SU-DHL-6 (cell line): ENCODE results near the gene ATP13A2.

Experiments
- EZH2phosphoT487 ChIP-seq: fragments of 200-600 bp; sonication (generic), shearing (Covaris generic); conservative IDR thresholded peaks from 2 replicates; pipeline ENCODE4 v1.6.1; 2018; ENCODE audit warnings: mild to moderate bottlenecking, antibody characterized with exemption, low read length, moderate library complexity, mixed read lengths
- TF ChIP-seq, protein P1 (sequence below): fragments of 200-600 bp; sonication (generic); IDR thresholded peaks from one replicate; pipeline ENCODE4 v1.5.1; 2017; ENCODE audit warnings: antibody characterized with exemption, mild to moderate bottlenecking, low read length, moderate library complexity; ENCODE audit not compliant: insufficient read depth, poor library complexity, severe bottlenecking

DNA sequence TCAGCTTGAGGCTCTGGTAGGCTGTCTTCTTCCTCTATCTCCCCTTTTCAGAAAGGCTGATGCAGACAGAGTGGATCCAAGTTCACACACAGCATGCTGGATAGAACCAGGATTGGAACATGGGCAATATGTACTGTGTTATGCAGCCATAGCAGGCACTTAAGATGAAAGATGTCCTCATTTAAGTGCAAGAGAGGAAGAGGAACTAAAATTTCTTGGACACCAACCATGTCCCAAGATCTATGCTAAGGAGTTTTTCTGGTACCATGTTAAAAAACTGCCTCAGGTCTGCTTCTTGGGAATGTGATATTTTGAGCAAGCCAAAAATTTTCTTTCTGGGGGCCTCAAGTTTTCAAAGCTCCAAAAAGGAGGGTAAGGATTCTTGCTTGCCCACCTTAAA is 40.9 kb upstream of the ATP13A2 start:
- TF ChIP-seq, protein P1, sequence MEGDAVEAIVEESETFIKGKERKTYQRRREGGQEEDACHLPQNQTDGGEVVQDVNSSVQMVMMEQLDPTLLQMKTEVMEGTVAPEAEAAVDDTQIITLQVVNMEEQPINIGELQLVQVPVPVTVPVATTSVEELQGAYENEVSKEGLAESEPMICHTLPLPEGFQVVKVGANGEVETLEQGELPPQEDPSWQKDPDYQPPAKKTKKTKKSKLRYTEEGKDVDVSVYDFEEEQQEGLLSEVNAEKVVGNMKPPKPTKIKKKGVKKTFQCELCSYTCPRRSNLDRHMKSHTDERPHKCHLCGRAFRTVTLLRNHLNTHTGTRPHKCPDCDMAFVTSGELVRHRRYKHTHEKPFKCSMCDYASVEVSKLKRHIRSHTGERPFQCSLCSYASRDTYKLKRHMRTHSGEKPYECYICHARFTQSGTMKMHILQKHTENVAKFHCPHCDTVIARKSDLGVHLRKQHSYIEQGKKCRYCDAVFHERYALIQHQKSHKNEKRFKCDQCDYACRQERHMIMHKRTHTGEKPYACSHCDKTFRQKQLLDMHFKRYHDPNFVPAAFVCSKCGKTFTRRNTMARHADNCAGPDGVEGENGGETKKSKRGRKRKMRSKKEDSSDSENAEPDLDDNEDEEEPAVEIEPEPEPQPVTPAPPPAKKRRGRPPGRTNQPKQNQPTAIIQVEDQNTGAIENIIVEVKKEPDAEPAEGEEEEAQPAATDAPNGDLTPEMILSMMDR = no peak
- TF ChIP-seq EZH2phosphoT487 = no peak
